GM23248 (cell line): ENCODE measurements around the gene FADS6. TPM values are rescaled to one million over a fixed set of nuclear protein-coding genes. Genes with fewer than 3 reads are reported as not detected.

ENCODE experiments used
- DNase-seq: peaks from one replicate; pipeline ENCODE4 v3.0.0-alpha.2; 2015
- H2AFZ ChIP-seq: fragments of 200-600 bp; sonication (generic); 2 replicates; pipeline ENCODE4 v1.6.1; 2016; ENCODE audit warnings: antibody characterized with exemption
- H3F3A ChIP-seq: fragments of 200-600 bp; sonication (generic); 2 replicates; pipeline ENCODE4 v1.6.1; 2016; ENCODE audit warnings: mild to moderate bottlenecking, antibody characterized with exemption, mixed run types; ENCODE audit not compliant: insufficient read depth
- H3K27ac ChIP-seq: fragments of 200-600 bp; sonication (generic); 2 replicates; pipeline ENCODE4 v1.5.1; 2016; ENCODE audit warnings: mild to moderate bottlenecking
- H3K27me3 ChIP-seq: fragments of 200-600 bp; sonication (generic); replicated peaks from 2 replicates; pipeline ENCODE4 v1.6.1; 2016; ENCODE audit warnings: mild to moderate bottlenecking; ENCODE audit not compliant: insufficient read depth
- H3K36me3 ChIP-seq: fragments of 200-600 bp; sonication (generic); 2 replicates; pipeline ENCODE4 v1.6.1; 2016; ENCODE audit warnings: low read depth, mild to moderate bottlenecking
- H3K4me1 ChIP-seq: fragments of 200-600 bp; sonication (generic); 2 replicates; pipeline ENCODE4 v1.6.1; 2016; ENCODE audit warnings: mild to moderate bottlenecking; ENCODE audit not compliant: insufficient read depth
- H3K4me2 ChIP-seq: fragments of 200-600 bp; sonication (generic); one replicate; pipeline ENCODE4 v1.6.1; 2016; ENCODE audit warnings: mild to moderate bottlenecking; ENCODE audit not compliant: unreplicated experiment
- H3K4me3 ChIP-seq: fragments of 200-600 bp; sonication (generic); 2 replicates; pipeline ENCODE4 v1.5.1; 2016; ENCODE audit warnings: mild to moderate bottlenecking
- H3K79me2 ChIP-seq: fragments of 200-600 bp; sonication (generic); 2 replicates; pipeline ENCODE4 v1.6.1; 2016; ENCODE audit warnings: mild to moderate bottlenecking; ENCODE audit not compliant: insufficient read depth
- H3K9ac ChIP-seq: fragments of 200-600 bp; sonication (generic); 2 replicates; pipeline ENCODE4 v1.6.1; 2016; ENCODE audit warnings: mild to moderate bottlenecking
- H3K9me2 ChIP-seq: fragments of 200-600 bp; sonication (generic); 2 replicates; pipeline ENCODE4 v1.6.1; 2016; ENCODE audit warnings: mixed run types, mild to moderate bottlenecking, moderate library complexity; ENCODE audit not compliant: insufficient read depth
- H3K9me3 ChIP-seq: fragments of 200-600 bp; sonication (generic); one replicate; pipeline ENCODE4 v1.6.1; 2017; ENCODE audit warnings: low read depth
- H4K20me1 ChIP-seq: fragments of 200-600 bp; sonication (generic); 2 replicates; pipeline ENCODE4 v1.6.0; 2016; ENCODE audit not compliant: insufficient read depth
- EZH2 ChIP-seq: fragments of 200-600 bp; sonication (generic); IDR thresholded peaks from 2 replicates; pipeline ENCODE4 v1.6.1; 2018; ENCODE audit warnings: antibody characterized with exemption, mild to moderate bottlenecking; ENCODE audit not compliant: insufficient read depth, poor library complexity, severe bottlenecking
- EZH2phosphoT487 ChIP-seq: fragments of 200-600 bp; sonication (generic); IDR thresholded peaks from 2 replicates; pipeline ENCODE4 v1.6.1; 2018; ENCODE audit warnings: antibody characterized with exemption, moderate library complexity, mild to moderate bottlenecking, low read depth; ENCODE audit not compliant: insufficient read depth
- WGBS, 2 experiments: methylation state at CpG; one replicate each; pipeline ENCODE4 v1.1.6; 2015 to 2017; ENCODE audit warnings: low lambda C conversion rate in 2 of 2, low coverage in 1 of 2; ENCODE audit errors: missing lambda C conversion rate in 2 of 2; 5-methylcytosine and 5-hydroxymethylcytosine counted together
- in situ Hi-C: fragments of 300-500 bp; cut with MboI; formaldehyde crosslinking; loops from 2 replicates; pipeline ENCODE4 v1.15.0; 2020
- polyA plus RNA-seq: library from polyadenylated mRNA; unstranded; fragments of >200 nt; fragmentation: Nextera tagmentation; extraction: Ambion mirVana; gene quantifications from 2 replicates; pipeline ENCODE4 v1.2.1, GENCODE V29; 2016
- total RNA-seq: library from RNA; depleted of rRNA; stranded (reverse); fragments of >200 nt; shearing (Covaris generic); gene quantifications from 2 replicates; pipeline ENCODE4 v1.2.3, GENCODE V29; 2014

Gene FADS6
- total and polyA plus RNA-seq, 2 experiments from 2014 or later, result not detected

GRCh38 chr17:74874615-74875037 is 18.8 kb downstream of the FADS6 start:
- no peak for DNase-seq
- TF ChIP-seq EZH2, result no peak
- TF ChIP-seq EZH2phosphoT487, result no peak

GRCh38 chr17:74873874-74874614 is 19.4 kb downstream of the FADS6 start:
- WGBS, 2 experiments, result 58 to 59% methylated on average over 6 of the region's 6 CpGs
- peak; percentile 27 for DNase-seq
- H3K36me3 ChIP-seq, result no peaks in the 10 kb centered on the region
- H3K4me1 ChIP-seq, result 0 out of 2 replicates have a peak, but pooled peaks cover 4% of the 10 kb centered on the region
- no peaks in the 10 kb centered on the region for H3K27me3 ChIP-seq
- peak overlapping the region; percentile 91 for H2AFZ ChIP-seq
- H3K9ac ChIP-seq, result peak overlapping the region; percentile 97
- H3F3A ChIP-seq, result no peaks in the 10 kb centered on the region
- TF ChIP-seq EZH2phosphoT487 (no peak), EZH2 (no peak)
- no peaks in the 10 kb centered on the region for H3K9me3 ChIP-seq
- in situ Hi-C loops, result no loop called here
- 0 out of 2 replicates have a peak, but pooled peaks cover 9% of the 10 kb centered on the region for H3K79me2 ChIP-seq
- H3K9me2 ChIP-seq, result no peaks in the 10 kb centered on the region
- H3K27ac ChIP-seq, result peak overlapping the region; percentile 75
- H4K20me1 ChIP-seq, result no peaks in the 10 kb centered on the region
- peak overlapping the region; percentile 76 for H3K4me2 ChIP-seq
- peak overlapping the region; percentile 95 for H3K4me3 ChIP-seq

More at GRCh38 chr17:74874615-74875037, 18.8 kb downstream of the FADS6 start:
- Histone ChIP-seq H4K20me1 (no peaks in the 10 kb centered on the region), H3K79me2 (0 out of 2 replicates have a peak, but pooled peaks cover 9% of the 10 kb centered on the region), H3K27ac (no peak overlapping the region), H3K4me1 (0 out of 2 replicates have a peak, but pooled peaks cover 4% of the 10 kb centered on the region), H2AFZ (no peak overlapping the region; the same call in 1 of the 2 replicates), H3K27me3 (no peaks in the 10 kb centered on the region), H3K9ac (no peak overlapping the region), H3K36me3 (no peaks in the 10 kb centered on the region), H3K4me2 (no peak overlapping the region), H3F3A (no peaks in the 10 kb centered on the region), H3K9me3 (no peaks in the 10 kb centered on the region), H3K4me3 (no peak overlapping the region), H3K9me2 (no peaks in the 10 kb centered on the region)
- in situ Hi-C loops, result no loop called here
- WGBS, 2 experiments, result 87 to 88% methylated on average over 5 of the region's 5 CpGs

- 0 out of 2 replicates have a peak, but pooled peaks cover 9% of the 10 kb centered on the region for H3K79me2 ChIP-seq
Measured at GRCh38 chr17:74873037-74873873, 20.2 kb downstream of the FADS6 start.

GRCh38 chr17:74872313-74873036 is 21.0 kb downstream of the FADS6 start, which contains the start of gene FDXR:
Gene FDXR, minus strand, starts transcription at chr17:74872994. Its CDS starts 50 bp downstream, at chr17:74872944.
- 0 out of 2 replicates have a peak, but pooled peaks cover 4% of the 10 kb centered on the region for H3K4me1 ChIP-seq
- no peak for TF ChIP-seq EZH2
- no peak for TF ChIP-seq EZH2phosphoT487
- peak within 1 kb of the TSS; percentile 75 for H3K27ac ChIP-seq
- WGBS, 2 experiments, result 4 to 8% methylated on average over 18 to 38 of the region's 38 CpGs
- no peaks in the 10 kb centered on the region for H3K36me3 ChIP-seq
- no peaks in the 10 kb centered on the region for H3K27me3 ChIP-seq
- H3K9ac ChIP-seq, result peak within 1 kb of the TSS; percentile 97
- H3K9me2 ChIP-seq, result no peaks in the 10 kb centered on the region
- in situ Hi-C loops, result no loop called here
- H3K4me2 ChIP-seq, result peak within 1 kb of the TSS; percentile 97
- peak within 1 kb of the TSS; percentile 100 for H2AFZ ChIP-seq
- DNase-seq, result no peak
- no peaks in the 10 kb centered on the region for H4K20me1 ChIP-seq
- no peaks in the 10 kb centered on the region for H3K9me3 ChIP-seq
- 0 out of 2 replicates have a peak, but pooled peaks cover 9% of the 10 kb centered on the region for H3K79me2 ChIP-seq
- H3K4me3 ChIP-seq, result peak within 1 kb of the TSS; percentile 100
- no peaks in the 10 kb centered on the region for H3F3A ChIP-seq

More at GRCh38 chr17:74873037-74873873, 20.2 kb downstream of the FADS6 start:
- Histone ChIP-seq H3K9me2 (no peaks in the 10 kb centered on the region), H3K4me1 (0 out of 2 replicates have a peak, but pooled peaks cover 4% of the 10 kb centered on the region), H3K9me3 (no peaks in the 10 kb centered on the region), H3K9ac (peak overlapping the region; percentile 97), H3K4me3 (peak overlapping the region; percentile 100), H3K4me2 (peak overlapping the region; percentile 76), H3K27ac (peak overlapping the region; percentile 75), H3K36me3 (no peaks in the 10 kb centered on the region), H3F3A (no peaks in the 10 kb centered on the region), H3K27me3 (no peaks in the 10 kb centered on the region), H4K20me1 (no peaks in the 10 kb centered on the region), H2AFZ (peak overlapping the region; percentile 100)
- WGBS, 2 experiments, result 1% methylated on average over 46 to 55 of the region's 55 CpGs
- in situ Hi-C loops, result no loop called here
- TF ChIP-seq EZH2phosphoT487 (no peak), EZH2 (no peak)
- peak; percentile 99 for DNase-seq
